Neural progenitor cell (in vitro differentiated cells): ENCODE measurements around the gene GNAT1. TPM values are rescaled to one million over a fixed set of nuclear protein-coding genes. Genes with fewer than 3 reads are reported as not detected.

Source experiments
- DNase-seq: peaks from one replicate; pipeline ENCODE4 v3.0.0-alpha.2; 2016; ENCODE audit warnings: low spot score
- H2AFZ ChIP-seq: fragments of 200-600 bp; sonication (generic); replicated peaks from 2 replicates; pipeline ENCODE4 v1.6.1; 2016; ENCODE audit warnings: antibody characterized with exemption
- H3F3A ChIP-seq: fragments of 200-600 bp; sonication (generic); 2 replicates; pipeline ENCODE4 v1.6.1; 2016; ENCODE audit warnings: antibody characterized with exemption, low read depth
- H3K27ac ChIP-seq: fragments of 200-600 bp; sonication (generic); 2 replicates; pipeline ENCODE4 v1.5.1; 2016; ENCODE audit warnings: mild to moderate bottlenecking
- H3K27me3 ChIP-seq: fragments of 200-600 bp; sonication (generic); 2 replicates; pipeline ENCODE4 v1.6.1; 2016; ENCODE audit warnings: mild to moderate bottlenecking, moderate library complexity
- H3K36me3 ChIP-seq: fragments of 200-600 bp; sonication (generic); 2 replicates; pipeline ENCODE4 v1.5.1; 2016
- H3K4me1 ChIP-seq: fragments of 200-600 bp; sonication (generic); 2 replicates; pipeline ENCODE4 v1.6.1; 2016; ENCODE audit warnings: mixed run types
- H3K4me2 ChIP-seq: fragments of 200-600 bp; sonication (generic); 2 replicates; pipeline ENCODE4 v1.6.1; 2016
- H3K4me3 ChIP-seq: fragments of 200-600 bp; sonication (generic); 2 replicates; pipeline ENCODE4 v1.5.1; 2016
- H3K79me2 ChIP-seq: fragments of 200-600 bp; sonication (generic); 2 replicates; pipeline ENCODE4 v1.6.1; 2016; ENCODE audit warnings: low read depth
- H3K9ac ChIP-seq: fragments of 200-600 bp; sonication (generic); 2 replicates; pipeline ENCODE4 v1.6.1; 2016
- H3K9me3 ChIP-seq: fragments of 200-600 bp; sonication (generic); 2 replicates; pipeline ENCODE4 v1.5.1; 2016; ENCODE audit warnings: low read depth
- H4K20me1 ChIP-seq: fragments of 200-600 bp; sonication (generic); 2 replicates; pipeline ENCODE4 v1.6.1; 2016; ENCODE audit warnings: low read depth
- H3K27ac Mint-ChIP-seq: 3 replicates; pipeline ENCODE4 v1.8.0; 2021; ENCODE audit warnings: mixed read lengths
- H3K27me3 Mint-ChIP-seq: 2 replicates; pipeline ENCODE4 v1.8.0; 2022; ENCODE audit warnings: low read depth, mild to moderate bottlenecking, inconsistent platforms, moderate library complexity, mixed read lengths; ENCODE audit not compliant: insufficient read depth
- H3K36me3 Mint-ChIP-seq: 3 replicates; pipeline ENCODE4 v1.8.0; 2021; ENCODE audit warnings: mixed read lengths
- H3K4me1 Mint-ChIP-seq: 3 replicates; pipeline ENCODE4 v1.8.0; 2021; ENCODE audit warnings: mixed read lengths
- H3K4me3 Mint-ChIP-seq: 3 replicates; pipeline ENCODE4 v1.8.0; 2021; ENCODE audit warnings: mild to moderate bottlenecking, moderate library complexity, mixed read lengths
- H3K9me3 Mint-ChIP-seq: 3 replicates; pipeline ENCODE4 v1.8.0; 2020; ENCODE audit warnings: mixed read lengths
- EZH2 ChIP-seq: fragments of 200-600 bp; sonication (generic); IDR thresholded peaks from 2 replicates; pipeline ENCODE4 v1.6.1; 2017; ENCODE audit warnings: antibody characterized with exemption, mild to moderate bottlenecking, moderate library complexity
- EZH2phosphoT487 ChIP-seq: fragments of 200-600 bp; sonication (generic); IDR thresholded peaks from 2 replicates; pipeline ENCODE4 v1.6.1; 2017; ENCODE audit warnings: antibody characterized with exemption
- total RNA-seq: library from RNA; depleted of rRNA; stranded (reverse); fragments of >200 nt; gene quantifications from 2 replicates; pipeline ENCODE4 v1.2.3, GENCODE V29; 2015; ENCODE audit warnings: low replicate concordance
- TF ChIP-seq, protein P1 (sequence below): fragments of 200-600 bp; sonication (generic); IDR thresholded peaks from 2 replicates; pipeline ENCODE4 v1.5.1; 2017; ENCODE audit warnings: antibody characterized with exemption, mild to moderate bottlenecking

Gene GNAT1
- total RNA-seq, 1 donor from 2014 or later, result not detected

GRCh38 chr3:50174517-50174895 lies 16.9 kb upstream of the GNAT1 start:
- Mint-ChIP-seq H3K36me3 (peaks cover under 1% of the 10 kb centered on the region), H3K27ac (no peak overlapping the region), H3K9me3 (no peaks in the 10 kb centered on the region), H3K27me3 (peaks cover 7% of the 10 kb centered on the region), H3K4me3 (no peak overlapping the region), H3K4me1 (peaks cover 17% of the 10 kb centered on the region)
- Histone ChIP-seq H3F3A (no peaks in the 10 kb centered on the region), H3K36me3 (no peaks in the 10 kb centered on the region), H3K27me3 (no peaks in the 10 kb centered on the region), H3K4me1 (peaks cover 17% of the 10 kb centered on the region), H3K4me2 (no peak overlapping the region), H3K79me2 (no peaks in the 10 kb centered on the region), H3K4me3 (no peak overlapping the region), H3K9me3 (no peaks in the 10 kb centered on the region), H2AFZ (no peak overlapping the region), H3K9ac (no peak overlapping the region), H4K20me1 (peaks cover 34% of the 10 kb centered on the region), H3K27ac (no peak overlapping the region)
- TF ChIP-seq, protein P1, sequence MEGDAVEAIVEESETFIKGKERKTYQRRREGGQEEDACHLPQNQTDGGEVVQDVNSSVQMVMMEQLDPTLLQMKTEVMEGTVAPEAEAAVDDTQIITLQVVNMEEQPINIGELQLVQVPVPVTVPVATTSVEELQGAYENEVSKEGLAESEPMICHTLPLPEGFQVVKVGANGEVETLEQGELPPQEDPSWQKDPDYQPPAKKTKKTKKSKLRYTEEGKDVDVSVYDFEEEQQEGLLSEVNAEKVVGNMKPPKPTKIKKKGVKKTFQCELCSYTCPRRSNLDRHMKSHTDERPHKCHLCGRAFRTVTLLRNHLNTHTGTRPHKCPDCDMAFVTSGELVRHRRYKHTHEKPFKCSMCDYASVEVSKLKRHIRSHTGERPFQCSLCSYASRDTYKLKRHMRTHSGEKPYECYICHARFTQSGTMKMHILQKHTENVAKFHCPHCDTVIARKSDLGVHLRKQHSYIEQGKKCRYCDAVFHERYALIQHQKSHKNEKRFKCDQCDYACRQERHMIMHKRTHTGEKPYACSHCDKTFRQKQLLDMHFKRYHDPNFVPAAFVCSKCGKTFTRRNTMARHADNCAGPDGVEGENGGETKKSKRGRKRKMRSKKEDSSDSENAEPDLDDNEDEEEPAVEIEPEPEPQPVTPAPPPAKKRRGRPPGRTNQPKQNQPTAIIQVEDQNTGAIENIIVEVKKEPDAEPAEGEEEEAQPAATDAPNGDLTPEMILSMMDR, result no peak
- TF ChIP-seq EZH2 (no peak), EZH2phosphoT487 (no peak)
- DNase-seq, result no peak

DNA sequence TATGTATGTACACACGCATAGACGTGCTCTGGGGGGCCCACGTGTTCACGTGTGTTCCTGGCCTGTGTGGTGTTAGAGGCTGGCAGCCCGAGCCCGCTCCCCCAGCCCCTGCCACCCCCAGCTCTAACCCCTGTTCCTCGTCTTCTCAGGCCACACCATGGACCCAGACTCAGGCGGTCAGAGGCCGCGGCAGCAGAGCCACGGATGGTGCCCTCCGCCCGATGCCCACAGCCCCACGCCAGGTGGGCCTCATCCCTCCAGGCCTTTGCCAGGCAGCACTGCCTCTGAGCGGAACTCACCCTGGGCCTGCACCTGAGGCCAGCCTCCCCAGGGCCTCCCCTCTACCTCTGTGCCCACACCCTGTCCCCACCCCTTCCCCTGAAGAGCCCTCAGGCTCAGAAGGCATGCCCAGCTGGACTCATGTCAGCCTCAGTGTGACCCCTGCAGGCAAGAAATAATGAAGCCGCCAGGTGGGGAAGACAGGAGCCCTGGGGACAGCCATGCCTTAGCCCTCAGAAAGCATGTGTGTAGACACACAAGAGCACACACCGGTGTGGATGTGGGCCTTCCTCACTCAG lies 16.4 kb upstream of the GNAT1 start:
- Mint-ChIP-seq H3K36me3 (peaks cover 1% of the 10 kb centered on the region), H3K27ac (no peak overlapping the region), H3K27me3 (peaks cover 7% of the 10 kb centered on the region), H3K4me3 (no peak overlapping the region), H3K9me3 (no peaks in the 10 kb centered on the region), H3K4me1 (peaks cover 14% of the 10 kb centered on the region)
- Histone ChIP-seq H3K9ac (no peak overlapping the region), H3K4me2 (no peak overlapping the region), H3K9me3 (no peaks in the 10 kb centered on the region), H3K4me1 (peaks cover 12% of the 10 kb centered on the region), H2AFZ (no peak overlapping the region), H3K27ac (no peak overlapping the region), H3K36me3 (no peaks in the 10 kb centered on the region), H3F3A (no peaks in the 10 kb centered on the region), H3K4me3 (no peak overlapping the region), H4K20me1 (peaks cover 29% of the 10 kb centered on the region), H3K27me3 (no peaks in the 10 kb centered on the region), H3K79me2 (no peaks in the 10 kb centered on the region)
- TF ChIP-seq EZH2 (no peak), EZH2phosphoT487 (no peak)
- TF ChIP-seq, protein P1, result no peak
- DNase-seq, result no peak

GRCh38 chr3:50177346-50177745 lies 14.1 kb upstream of the GNAT1 start:
- TF ChIP-seq EZH2phosphoT487 (no peak), EZH2 (no peak)
- TF ChIP-seq, protein P1, result no peak
- H3K9ac ChIP-seq, result no peak overlapping the region
- H3K27me3 ChIP-seq, result no peaks in the 10 kb centered on the region
- H3K9me3 Mint-ChIP-seq, result no peaks in the 10 kb centered on the region
- H4K20me1 ChIP-seq, result peaks cover 6% of the 10 kb centered on the region
- no peak for DNase-seq
- no peaks in the 10 kb centered on the region for H3K4me1 ChIP-seq
- H3K27ac ChIP-seq, result no peak overlapping the region
- H3F3A ChIP-seq, result no peaks in the 10 kb centered on the region
- H3K27me3 Mint-ChIP-seq, result peaks cover 4% of the 10 kb centered on the region
- H3K4me3 ChIP-seq, result no peak overlapping the region
- H3K36me3 ChIP-seq, result no peaks in the 10 kb centered on the region
- H3K9me3 ChIP-seq, result no peaks in the 10 kb centered on the region
- no peak overlapping the region for H3K4me2 ChIP-seq
- H3K27ac Mint-ChIP-seq, result no peak overlapping the region
- H3K79me2 ChIP-seq, result no peaks in the 10 kb centered on the region
- no peak overlapping the region for H2AFZ ChIP-seq
- peaks cover 8% of the 10 kb centered on the region for H3K4me1 Mint-ChIP-seq
- H3K4me3 Mint-ChIP-seq, result no peak overlapping the region
- peaks cover 7% of the 10 kb centered on the region for H3K36me3 Mint-ChIP-seq
